ENCODE data around the gene AARS2.

AARS2 gene

GRCh38 chr6:44269921-44270525 lies 43.1 kb downstream of the AARS2 start, which contains the start of gene TMEM151B:
TMEM151B (plus strand) TSS chr6:44270450; CDS start chr6:44270743, 293 bp downstream.
- DNase-seq (ENCODE audit: low read depth): no peak
- H3K4me3 ChIP-seq (ENCODE audit: low read depth, low read length): peak within 1 kb of the TSS; percentile 17
- TF ChIP-seq CTCF (conservative IDR thresholded peaks at IDR 0.05; ENCODE audit: low read depth, low read length): no peak

- no peak overlapping the region for H3K4me3 ChIP-seq (ENCODE audit: low read depth, low read length)
These were observed 43.8 kb downstream of the AARS2 start for GRCh38 chr6:44269178-44269920.

GRCh38 chr6:44268095-44268628 lies 45.0 kb downstream of the AARS2 start:
- DNase-seq (ENCODE audit: low read depth): peak; percentile 66
- TF ChIP-seq CTCF (conservative IDR thresholded peaks at IDR 0.05; ENCODE audit: low read depth, low read length): peak; percentile 98
- H3K4me3 ChIP-seq (ENCODE audit: low read depth, low read length): no peak overlapping the region

More at GRCh38 chr6:44269178-44269920, 43.8 kb downstream of the AARS2 start:
- TF ChIP-seq CTCF (conservative IDR thresholded peaks at IDR 0.05; ENCODE audit: low read depth, low read length): no peak
- DNase-seq (ENCODE audit: low read depth): no peak

- no peak for DNase-seq (ENCODE audit: low read depth)
- H3K4me3 ChIP-seq (ENCODE audit: low read depth, low read length): no peak overlapping the region
- no peak for TF ChIP-seq CTCF (conservative IDR thresholded peaks at IDR 0.05; ENCODE audit: low read depth, low read length)
These were observed 45.9 kb downstream of the AARS2 start for GRCh38 chr6:44267252-44267651.

GRCh38 chr6:44266347-44266746 lies 46.8 kb downstream of the AARS2 start:
- H3K4me3 ChIP-seq (ENCODE audit: low read depth, low read length): no peak overlapping the region
- TF ChIP-seq CTCF (conservative IDR thresholded peaks at IDR 0.05; ENCODE audit: low read depth, low read length): no peak
- DNase-seq (ENCODE audit: low read depth): no peak

- H3K4me3 ChIP-seq (ENCODE audit: low read depth, low read length): no peak overlapping the region
- TF ChIP-seq CTCF (conservative IDR thresholded peaks at IDR 0.05; ENCODE audit: low read depth, low read length): no peak
- no peak for DNase-seq (ENCODE audit: low read depth)
These were observed 47.4 kb downstream of the AARS2 start for GRCh38 chr6:44265722-44266233.

Measured in choroid plexus epithelial cell (primary cell).